Spinal cord (tissue), 10 donors: ENCODE data around the gene ZNF44. TPM values are rescaled to one million over a fixed set of nuclear protein-coding genes. Genes with fewer than 3 reads are reported as not detected.
A peak's percentile ranks its signal among the peaks of the same experiment; 100 is the strongest.
"Not testable (repeated sequence)": the region's sequence is repeated elsewhere in the genome, so short reads cannot be mapped to it uniquely, and the experiment has no call there.

Source experiments
- DNase-seq, 6 donors: peaks; one replicate each; pipeline versions ENCODE4 v3.0.0 to v3.0.0-alpha.2; 2013 to 2015; ENCODE audit warnings: low spot score in 6 of 6, low read depth in 4 of 6
- H3K27ac ChIP-seq: one replicate; pipeline ENCODE4 v1.5.1; 2013; ENCODE audit warnings: low read depth, low read length, control low read depth
- H3K27me3 ChIP-seq: one replicate; pipeline ENCODE4 v1.6.1; 2013; ENCODE audit warnings: low read length; ENCODE audit not compliant: control insufficient read depth, insufficient read depth
- H3K36me3 ChIP-seq: one replicate; pipeline ENCODE4 v1.6.1; 2013; ENCODE audit warnings: low read length; ENCODE audit not compliant: control insufficient read depth, insufficient read depth
- H3K4me1 ChIP-seq: one replicate; pipeline ENCODE4 v1.6.1; 2013; ENCODE audit warnings: low read length; ENCODE audit not compliant: control insufficient read depth, insufficient read depth
- H3K4me3 ChIP-seq: one replicate; pipeline ENCODE4 v1.5.1; 2013; ENCODE audit warnings: low read depth, low read length, control low read depth
- H3K9me3 ChIP-seq: one replicate; pipeline ENCODE4 v1.6.1; 2013; ENCODE audit warnings: low read length; ENCODE audit not compliant: control insufficient read depth, insufficient read depth
- WGBS: methylation state at CpG from one replicate; pipeline ENCODE4 v1.1.5; 2013; ENCODE audit warnings: missing lambda C conversion rate; ENCODE audit not compliant: insufficient coverage; 5-methylcytosine and 5-hydroxymethylcytosine counted together
- long read RNA-seq, 4 donors: transcript quantifications; one replicate each; lab custom pipeline, GENCODE V29; 2026
- polyA plus RNA-seq, 2 donors: library from polyadenylated mRNA; unstranded; fragments of 120-200 nt; gene quantifications; one replicate each; pipeline ENCODE4 v1.2.1, GENCODE V29; 2013; ENCODE audit not compliant: insufficient read length in 2 of 2
- total RNA-seq, 2 donors: library from RNA; depleted of rRNA in 1 of 2; stranded (reverse); fragments of 120-200 nt in 1 of 2; fragments of >200 nt in 1 of 2; gene quantifications; one replicate each; pipeline versions ENCODE4 v1.2.3 to v1.2.4, GENCODE V29; 2013 to 2014
- donor health status: healthy.

Gene ZNF44
- 10 to 100 TPM; 18.9 to 20.7 TPM for total RNA-seq
- polyA plus RNA-seq, result 10 to 100 TPM; 14.9 to 18.0 TPM
- long read RNA-seq, donor 1, partial matches to known transcripts, result 0 of 1 reads
- long read RNA-seq, donor 1, other reads (novel, unspliced or antisense), result 0 of 1 reads
- long read RNA-seq, donor 2, partial matches to known transcripts, result 10 of 10 reads
- long read RNA-seq, donor 2, other reads (novel, unspliced or antisense), result 0 of 10 reads
- long read RNA-seq, donor 3, result 0 reads
- long read RNA-seq, donor 4, partial matches to known transcripts, result 0 of 5 reads
- long read RNA-seq, donor 4, other reads (novel, unspliced or antisense), result 0 of 5 reads

DNA sequence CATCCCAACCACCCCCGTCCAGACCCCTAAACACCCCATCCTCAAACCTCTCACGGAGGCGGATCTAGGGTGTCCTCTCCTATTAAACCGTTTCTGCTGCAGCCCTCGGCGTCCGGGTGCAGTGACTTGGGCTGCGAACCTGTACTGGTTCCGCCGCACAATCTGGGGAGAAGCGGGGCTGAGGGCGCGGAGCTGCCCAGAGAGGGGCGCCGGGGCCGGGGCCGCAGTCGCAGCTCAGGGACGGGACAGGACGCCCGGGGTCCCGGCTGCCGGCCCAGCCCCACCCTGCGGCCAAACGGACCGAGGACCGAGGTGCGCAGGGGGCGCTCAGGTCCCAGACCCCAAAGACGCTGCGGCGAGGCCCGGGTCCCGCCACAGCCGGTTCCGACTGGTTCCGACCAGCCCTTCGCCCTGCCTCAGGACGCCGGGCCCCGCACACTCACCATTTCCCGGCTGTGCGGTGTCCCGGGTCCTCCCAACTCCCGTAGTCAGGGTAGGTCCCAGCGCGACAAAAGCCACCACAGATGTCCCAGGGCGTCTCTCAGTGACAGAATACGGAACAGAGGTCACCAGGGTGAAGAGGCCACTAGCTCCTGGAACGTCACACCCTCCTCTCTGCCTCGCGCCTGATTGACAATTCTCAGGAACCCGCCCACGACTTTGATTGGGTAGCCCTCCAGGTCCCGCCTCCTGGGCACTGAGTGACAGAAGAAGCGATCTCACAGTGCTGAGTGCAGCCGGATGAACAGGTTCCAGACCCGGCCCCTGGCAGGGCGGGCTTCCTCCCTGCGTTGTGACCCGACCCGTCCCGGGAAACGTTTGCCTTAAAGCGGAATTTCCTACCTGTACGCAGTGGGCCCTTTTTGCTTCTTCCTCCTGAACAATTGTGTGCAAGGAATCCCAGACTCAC, at the start of gene ZNF44:
TSS of gene ZNF44 (minus strand) at position 635 of the 910 bp plus-strand sequence. CDS start at position 446, 189 bp downstream.
- no peaks in the 10 kb centered on the region for H3K9me3 ChIP-seq
- peaks cover 9% of the 10 kb centered on the region for H3K36me3 ChIP-seq
- H3K27me3 ChIP-seq, result no peaks in the 10 kb centered on the region
- H3K4me3 ChIP-seq, result peak within 1 kb of the TSS; percentile 69
- under 1% methylated on average over 66 of the region's 66 CpGs for WGBS
- DNase-seq, result peak; percentile 90 to 99 (median 96)
- H3K27ac ChIP-seq, result peak within 1 kb of the TSS; percentile 74
- peaks cover 11% of the 10 kb centered on the region for H3K4me1 ChIP-seq

- peak; percentile 88 to 99 (median 94) for DNase-seq
- no peaks in the 10 kb centered on the region for H3K27me3 ChIP-seq
- under 1% methylated on average over 53 of the region's 55 CpGs for WGBS
- peak within 1 kb of the TSS; percentile 90 for H3K4me3 ChIP-seq
- peaks cover 4% of the 10 kb centered on the region for H3K36me3 ChIP-seq
- peak within 1 kb of the TSS; percentile 84 for H3K27ac ChIP-seq
- H3K4me1 ChIP-seq, result peaks cover 15% of the 10 kb centered on the region
- no peaks in the 10 kb centered on the region for H3K9me3 ChIP-seq
Observed at GRCh38 chr19:12333162-12334159, 38.8 kb upstream of the ZNF44 start, which contains the start of gene ZNF563. Gene ZNF563, minus strand, starts transcription at chr19:12333633. Its CDS starts 151 bp downstream, at chr19:12333482.

GRCh38 chr19:12331211-12331941, 36.7 kb upstream of the ZNF44 start:
- H3K4me1 ChIP-seq, result peaks cover 15% of the 10 kb centered on the region
- peaks cover 4% of the 10 kb centered on the region for H3K36me3 ChIP-seq
- H3K27me3 ChIP-seq, result no peaks in the 10 kb centered on the region
- H3K9me3 ChIP-seq, result no peaks in the 10 kb centered on the region
- no CpG with 5 or more reads among the region's 4 CpGs for WGBS
- DNase-seq, result no peak
- H3K27ac ChIP-seq, result no peak overlapping the region
- no peak overlapping the region for H3K4me3 ChIP-seq

- no peaks in the 10 kb centered on the region for H3K27me3 ChIP-seq
- peaks cover 15% of the 10 kb centered on the region for H3K4me1 ChIP-seq
- no peak overlapping the region for H3K27ac ChIP-seq
- no peak for DNase-seq
- H3K36me3 ChIP-seq, result peaks cover 4% of the 10 kb centered on the region
- H3K9me3 ChIP-seq, result no peaks in the 10 kb centered on the region
- H3K4me3 ChIP-seq, result no peak overlapping the region
- 100% methylated on average over 1 of the region's 4 CpGs for WGBS
Observed at GRCh38 chr19:12330340-12330739, 35.7 kb upstream of the ZNF44 start.

- no peaks in the 10 kb centered on the region for H3K27me3 ChIP-seq
- H3K4me1 ChIP-seq, result no peaks in the 10 kb centered on the region
- no peak for DNase-seq
Observed at GRCh38 chr19:12325690-12326089, 31.0 kb upstream of the ZNF44 start.

GRCh38 chr19:12318782-12319413, 24.2 kb upstream of the ZNF44 start:
- Histone ChIP-seq H3K36me3 (peaks cover 2% of the 10 kb centered on the region), H3K9me3 (peaks cover 5% of the 10 kb centered on the region), H3K4me3 (no peak overlapping the region), H3K4me1 (no peaks in the 10 kb centered on the region), H3K27ac (no peak overlapping the region), H3K27me3 (no peaks in the 10 kb centered on the region)
- no peak for DNase-seq
- WGBS, result 94% methylated on average over 11 of the region's 13 CpGs

More at GRCh38 chr19:12325690-12326089, 31.0 kb upstream of the ZNF44 start:
- Histone ChIP-seq H3K36me3 (peaks cover 2% of the 10 kb centered on the region), H3K27ac (no peak overlapping the region), H3K9me3 (peaks cover 4% of the 10 kb centered on the region), H3K4me3 (no peak overlapping the region)

DNA sequence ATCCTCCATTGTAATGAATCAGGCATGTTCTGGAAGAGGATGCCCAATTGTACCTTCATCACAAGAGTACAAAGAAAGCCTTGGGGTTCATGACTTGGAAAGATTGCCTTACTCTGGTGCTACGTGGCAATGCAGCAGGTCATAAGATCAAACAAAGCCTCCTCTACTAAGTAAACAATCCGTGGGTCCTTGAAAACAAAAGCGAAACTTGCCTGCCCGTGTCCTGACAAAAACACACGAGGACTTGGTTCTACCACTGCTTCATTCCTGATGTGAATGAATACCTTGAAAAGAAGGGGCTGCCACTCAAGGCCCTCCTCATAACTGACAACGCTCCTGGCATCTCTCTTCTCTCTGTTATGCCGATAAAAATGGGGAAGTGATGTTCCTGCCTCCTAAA, 19.9 kb upstream of the ZNF44 start:
- no peaks in the 10 kb centered on the region for H3K36me3 ChIP-seq
- no peaks in the 10 kb centered on the region for H3K27me3 ChIP-seq
- DNase-seq, result no peak
- H3K9me3 ChIP-seq, result peaks cover 2% of the 10 kb centered on the region
- WGBS, result 76% methylated on average over 3 of the region's 7 CpGs
- H3K27ac ChIP-seq, result no peak overlapping the region
- no peak overlapping the region for H3K4me3 ChIP-seq
- no peaks in the 10 kb centered on the region for H3K4me1 ChIP-seq

GRCh38 chr19:12308891-12309290, 14.2 kb upstream of the ZNF44 start:
- H3K27me3 ChIP-seq, DNase-seq, H3K4me1 ChIP-seq, H3K27ac ChIP-seq, H3K4me3 ChIP-seq, H3K36me3 ChIP-seq, H3K9me3 ChIP-seq: not testable (repeated sequence)
- 96% methylated on average over 7 of the region's 12 CpGs for WGBS
